ENCODE results near the gene SMOC2. TPM values are rescaled to one million over a fixed set of nuclear protein-coding genes. Genes with fewer than 3 reads are reported as not detected.

SMOC2 gene
- total and polyA plus RNA-seq, 2 of the 4 experiments (the other 2 are of a cell fraction): not detected

DNA sequence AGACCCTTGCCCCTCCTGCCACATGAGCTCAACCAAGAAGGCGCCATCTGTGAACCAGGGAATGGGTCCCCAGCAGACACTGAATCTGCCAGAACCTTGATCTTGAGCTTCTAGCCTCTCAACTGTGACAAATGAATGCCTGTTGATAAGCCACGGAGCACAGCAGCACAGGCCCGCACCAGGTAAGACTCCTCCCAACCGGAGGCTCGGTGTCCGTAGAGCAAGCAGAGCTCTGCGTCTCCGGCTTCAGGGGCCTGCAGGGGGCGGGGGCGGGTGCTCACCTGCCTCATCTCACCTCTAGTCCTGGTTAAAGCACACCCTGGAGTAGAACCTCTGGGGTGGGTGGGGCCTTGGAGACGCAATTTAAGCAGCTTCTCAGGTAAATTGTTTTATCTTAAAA, 122.7 kb downstream of the SMOC2 start:
- Histone ChIP-seq H2AFZ (replicated peaks; ENCODE audit: low read length, poor library complexity) (no peak overlapping the region), H2BK5ac (ENCODE audit: low read depth, low read length, poor library complexity, severe bottlenecking) (no peak overlapping the region), H2AK5ac (ENCODE audit: low read depth, low read length) (no peak overlapping the region), H3K9me3 (ENCODE audit: control insufficient read depth, insufficient read depth, low read length) (peaks cover 17% of the 10 kb centered on the region), H3K4me3 (ENCODE audit: insufficient read depth, low read depth, low read length) (no peak overlapping the region), H3K9me1 (ENCODE audit: insufficient read depth, low read length) (no peaks in the 10 kb centered on the region), H4K5ac (ENCODE audit: low read depth, low read length) (no peak overlapping the region), H2AK9ac (replicated peaks; ENCODE audit: low read depth, low read length, poor library complexity) (no peak overlapping the region), H3K4ac (ENCODE audit: low read depth, low read length) (no peak overlapping the region), H2BK20ac (ENCODE audit: low read depth, low read length) (no peak overlapping the region), H4K20me1 (ENCODE audit: insufficient read depth, low read length) (no peaks in the 10 kb centered on the region), H3K14ac (replicated peaks; ENCODE audit: low read depth, low read length) (no peak overlapping the region), H3K23ac (ENCODE audit: low read depth, low read length) (no peak overlapping the region), H4K8ac (ENCODE audit: low read depth in 2 of 2, low read length in 2 of 2) (no peak overlapping the region), H3K18ac (ENCODE audit: low read depth, low read length) (no peak overlapping the region), H3K4me2 (ENCODE audit: low read depth, low read length) (no peak overlapping the region), H3K56ac (ENCODE audit: extremely low read depth, insufficient read depth, low read length) (no peak overlapping the region), H3K36me3 (ENCODE audit: control insufficient read depth, insufficient read depth, low read length) (no peaks in the 10 kb centered on the region), H3K27ac (ENCODE audit: insufficient read depth, low read length) (no peak overlapping the region), H3K27me3 (ENCODE audit: control insufficient read depth, insufficient read depth, low read length) (no peaks in the 10 kb centered on the region), H3K9ac (ENCODE audit: low read depth, low read length) (no peak overlapping the region), H2BK15ac (ENCODE audit: low read depth, low read length) (no peak overlapping the region), H4K91ac (ENCODE audit: insufficient read depth, low read depth, low read length) (no peak overlapping the region), H2BK120ac (ENCODE audit: low read depth, low read length) (no peak overlapping the region), H3K4me1 (ENCODE audit: control insufficient read depth, insufficient read depth, low read length) (no peaks in the 10 kb centered on the region), H3K79me1 (ENCODE audit: low read depth in 1 of 2, low read length in 2 of 2) (no peaks in the 10 kb centered on the region)
- CTCF ChIA-PET: no interaction called here
- ATAC-seq (ENCODE audit: low read depth): no peak
- no CpG with 5 or more reads among the region's 11 CpGs for WGBS, 2 experiments (ENCODE audit: extremely low coverage in 2 of 2, insufficient read length in 1 of 2)
- POLR2A ChIA-PET (ENCODE audit: unreplicated experiment): no interaction called here
- intact Hi-C loops (cut with micrococcal nuclease): no loop called here
- dilution Hi-C loops (cut with HindIII; ENCODE audit: low sequenced_read_pairs, unreplicated experiment): no loop called here
- in situ Hi-C loops (cut with MboI; ENCODE audit: low sequenced_read_pairs): no loop called here
- BruUV-seq (replicated peaks): no TSS peak
- TF ChIP-seq SMC3 (IDR thresholded peaks at IDR 0.05; ENCODE audit: low read depth, low read length): no peak
- TF ChIP-seq ELK1 (IDR thresholded peaks at IDR 0.05; ENCODE audit: borderline replicate concordance, low read depth, low read length): no peak
- no peak for TF ChIP-seq RCOR1 (IDR thresholded peaks at IDR 0.05; ENCODE audit: insufficient replicate concordance, low read length)
- TF ChIP-seq CHD1 (IDR thresholded peaks at IDR 0.05; ENCODE audit: low read depth, low read length): no peak
- TF ChIP-seq MXI1 (IDR thresholded peaks at IDR 0.05; ENCODE audit: borderline replicate concordance, low read depth, low read length): no peak
- DNase-seq: no peak

Data from IMR-90 (cell line).